Glutamatergic neuron (in vitro differentiated cells): ENCODE measurements around the gene ZNHIT2. TPM values are rescaled to one million over a fixed set of nuclear protein-coding genes. Genes with fewer than 3 reads are reported as not detected.

ENCODE experiments used
- DNase-seq: peaks from one replicate; pipeline ENCODE4 v3.0.0; 2022
- H3K27ac Mint-ChIP-seq: one replicate; pipeline ENCODE4 v1.8.0; 2020; ENCODE audit warnings: mild to moderate bottlenecking, mixed read lengths, inconsistent platforms; ENCODE audit not compliant: unreplicated experiment
- H3K27me3 Mint-ChIP-seq: one replicate; pipeline ENCODE4 v1.8.0; 2020; ENCODE audit warnings: mild to moderate bottlenecking, moderate library complexity, mixed read lengths, inconsistent platforms; ENCODE audit not compliant: unreplicated experiment
- H3K36me3 Mint-ChIP-seq: one replicate; pipeline ENCODE4 v1.8.0; 2020; ENCODE audit warnings: mild to moderate bottlenecking, mixed read lengths, inconsistent platforms; ENCODE audit not compliant: unreplicated experiment
- H3K4me1 Mint-ChIP-seq: one replicate; pipeline ENCODE4 v1.8.0; 2020; ENCODE audit warnings: mild to moderate bottlenecking, low read depth, mixed read lengths, inconsistent platforms; ENCODE audit not compliant: unreplicated experiment
- H3K4me3 Mint-ChIP-seq: one replicate; pipeline ENCODE4 v1.8.0; 2020; ENCODE audit warnings: mild to moderate bottlenecking, mixed read lengths, inconsistent platforms; ENCODE audit not compliant: unreplicated experiment
- H3K9me3 Mint-ChIP-seq: one replicate; pipeline ENCODE4 v1.8.0; 2020; ENCODE audit warnings: mild to moderate bottlenecking, moderate library complexity, mixed read lengths, inconsistent platforms; ENCODE audit not compliant: unreplicated experiment
- CTCF ChIP-seq: fragments of 200-600 bp; sonication (generic); IDR thresholded peaks from one replicate; pipeline ENCODE4 v1.5.0; 2021; ENCODE audit not compliant: partially characterized antibody, unreplicated experiment
- total RNA-seq: library from RNA; stranded (reverse); fragmentation: NEBNext Ultra II Directional; extraction: Animal tissue kit (Norgen Biotek cat#: 25700); gene quantifications from one replicate; pipeline ENCODE4 v1.2.1, GENCODE V29; 2021; ENCODE audit not compliant: unreplicated experiment

ZNHIT2 gene
- total RNA-seq, 1 donor from 2014 or later, result 4.1 TPM

DNA sequence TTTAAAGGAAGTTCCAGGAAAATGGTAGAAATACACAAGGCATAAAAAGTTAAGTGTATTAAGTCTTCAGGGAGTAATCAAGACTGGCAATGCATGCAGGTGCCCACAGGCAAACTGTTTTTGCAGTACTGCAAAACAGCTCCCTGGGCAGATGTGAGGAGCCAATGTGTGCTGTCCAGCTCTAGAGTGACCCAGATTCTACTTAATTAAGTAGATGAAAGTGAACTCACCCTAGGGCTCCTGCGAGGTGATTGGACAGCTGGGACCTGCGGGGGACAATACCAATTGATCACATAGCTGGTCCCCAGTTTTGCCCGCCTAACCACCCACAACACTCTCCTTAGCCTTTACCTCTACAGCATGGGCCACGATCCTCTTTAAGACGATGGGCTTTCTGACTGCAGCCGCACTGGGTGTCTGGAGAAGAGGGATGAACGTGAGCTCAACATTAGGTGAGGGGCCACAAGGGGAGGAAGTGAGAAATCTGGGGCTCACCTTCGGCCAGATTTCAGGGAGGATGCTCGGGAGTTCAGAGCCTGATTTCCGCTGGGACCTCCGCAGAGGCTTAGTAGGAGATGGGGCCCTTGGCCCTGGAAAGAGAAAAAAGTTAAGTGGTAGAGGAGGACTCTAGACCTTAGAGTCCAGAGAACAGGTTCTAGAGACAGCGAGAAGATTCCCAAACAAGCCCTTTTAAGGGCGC, 34.2 kb downstream of the ZNHIT2 start:
- Mint-ChIP-seq H3K4me3 (peak overlapping the region; percentile 93), H3K27ac (peak overlapping the region; percentile 52), H3K27me3 (peaks cover 5% of the 10 kb centered on the region), H3K9me3 (peaks cover 5% of the 10 kb centered on the region), H3K4me1 (peaks cover 9% of the 10 kb centered on the region), H3K36me3 (no peaks in the 10 kb centered on the region)
- DNase-seq, result no peak
- no peak for TF ChIP-seq CTCF

GRCh38 chr11:65078786-65079342, 38.6 kb downstream of the ZNHIT2 start:
- no peak for DNase-seq
- Mint-ChIP-seq H3K27ac (peak overlapping the region; percentile 91), H3K9me3 (peaks cover 7% of the 10 kb centered on the region), H3K27me3 (peaks cover 6% of the 10 kb centered on the region), H3K4me3 (no peak overlapping the region), H3K4me1 (peaks cover 14% of the 10 kb centered on the region), H3K36me3 (no peaks in the 10 kb centered on the region)
- TF ChIP-seq CTCF, result no peak

DNA sequence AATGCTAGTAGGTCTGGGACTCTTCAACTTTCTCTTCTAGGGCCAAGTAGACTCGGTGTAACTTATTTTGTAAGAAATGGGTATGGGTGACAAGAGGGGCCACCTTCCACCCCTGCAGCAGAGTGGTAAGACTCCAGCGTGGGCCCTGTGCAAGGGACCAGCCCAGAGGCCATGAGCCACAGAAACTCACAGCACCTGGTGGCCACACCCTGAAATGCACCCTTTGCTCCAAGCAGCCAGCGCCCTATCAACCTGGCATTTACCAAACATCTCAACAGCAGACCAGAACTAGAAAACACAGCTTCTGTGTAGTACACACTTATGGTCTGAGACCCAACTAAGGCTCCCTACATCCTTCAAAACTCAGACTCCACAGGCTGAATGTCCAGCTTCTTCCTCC, 39.4 kb downstream of the ZNHIT2 start:
- TF ChIP-seq CTCF, result peak; percentile 80
- peak; percentile 76 for DNase-seq
- H3K27ac Mint-ChIP-seq, result peak overlapping the region; percentile 91
- peaks cover 14% of the 10 kb centered on the region for H3K4me1 Mint-ChIP-seq
- peak overlapping the region; percentile 68 for H3K4me3 Mint-ChIP-seq
- no peaks in the 10 kb centered on the region for H3K36me3 Mint-ChIP-seq
- peaks cover 3% of the 10 kb centered on the region for H3K27me3 Mint-ChIP-seq
- H3K9me3 Mint-ChIP-seq, result peaks cover 6% of the 10 kb centered on the region

DNA sequence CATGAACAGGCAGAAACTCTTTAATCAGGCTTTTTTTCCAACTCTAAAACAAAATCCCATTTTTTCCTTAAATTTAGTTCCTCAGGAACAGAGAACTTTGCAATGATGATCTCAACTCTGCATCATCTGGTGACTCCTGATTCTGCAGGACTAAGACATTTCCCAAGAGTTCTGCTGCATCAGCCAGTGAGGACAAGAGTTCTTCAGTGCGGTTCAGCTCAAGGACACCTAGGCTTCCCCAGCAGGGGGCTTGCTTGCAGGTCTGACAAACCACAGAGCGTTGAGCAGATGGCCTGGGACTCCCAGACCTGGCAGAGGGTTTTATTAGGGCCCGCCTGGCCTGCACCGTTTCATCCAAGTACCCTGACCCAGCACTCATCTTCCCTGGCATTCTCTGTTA, 40.0 kb downstream of the ZNHIT2 start:
- H3K27me3 Mint-ChIP-seq, result peaks cover 3% of the 10 kb centered on the region
- TF ChIP-seq CTCF, result no peak
- peak overlapping the region; percentile 68 for H3K4me3 Mint-ChIP-seq
- peaks cover 6% of the 10 kb centered on the region for H3K9me3 Mint-ChIP-seq
- H3K36me3 Mint-ChIP-seq, result no peaks in the 10 kb centered on the region
- peak overlapping the region; percentile 91 for H3K27ac Mint-ChIP-seq
- peak; percentile 62 for DNase-seq
- H3K4me1 Mint-ChIP-seq, result peaks cover 14% of the 10 kb centered on the region

DNA sequence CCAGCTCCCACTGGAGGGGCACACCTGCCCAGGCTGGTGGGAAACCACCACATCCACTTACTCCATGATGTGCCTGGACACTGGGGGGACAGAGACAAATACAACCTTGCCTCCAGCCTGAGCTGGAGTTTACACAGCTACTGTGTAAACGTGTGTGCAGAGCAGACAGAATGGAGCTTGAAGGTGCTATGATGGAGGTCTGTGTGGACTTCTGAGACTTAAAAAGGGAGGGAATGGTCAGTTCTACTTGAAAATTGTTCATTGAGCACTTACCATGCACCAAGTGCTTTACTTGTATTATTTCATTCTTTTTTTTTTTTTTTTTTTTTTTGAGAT, 44.9 kb downstream of the ZNHIT2 start:
- Mint-ChIP-seq H3K4me1 (peaks cover 5% of the 10 kb centered on the region), H3K4me3 (no peak overlapping the region), H3K9me3 (peaks cover 1% of the 10 kb centered on the region), H3K27me3 (peaks cover 1% of the 10 kb centered on the region), H3K27ac (no peak overlapping the region), H3K36me3 (no peaks in the 10 kb centered on the region)
- no peak for TF ChIP-seq CTCF
- no peak for DNase-seq
